Peyer's patch (tissue), 4 donors: ENCODE measurements around the gene TFDP1. TPM values are rescaled to one million over a fixed set of nuclear protein-coding genes. Genes with fewer than 3 reads are reported as not detected.
"Not testable (repeated sequence)": the region's sequence is repeated elsewhere in the genome, so short reads cannot be mapped to it uniquely, and the experiment has no call there.

Experiments
- DNase-seq, 3 donors: peaks; one replicate each; pipeline ENCODE4 v3.0.0-alpha.2; 2017 to 2019
- H3K27ac ChIP-seq, 4 donors: fragments of 200-600 bp; sonication (generic); one replicate each; pipeline ENCODE4 v1.5.1; 2016 to 2019
- H3K27me3 ChIP-seq, 2 donors: fragments of 200-600 bp; sonication (generic); one replicate each; pipeline ENCODE4 v1.5.1; 2019
- H3K36me3 ChIP-seq, 3 donors: fragments of 200-600 bp; sonication (generic); one replicate each; pipeline ENCODE4 v1.5.1; 2016 to 2019
- H3K4me1 ChIP-seq, 4 donors: fragments of 200-600 bp; sonication (generic); one replicate each; pipeline ENCODE4 v1.5.1; 2016 to 2019
- H3K4me3 ChIP-seq, 4 donors: fragments of 200-600 bp; sonication (generic); 1 replicate in 3 of 4; 2 replicates in 1 of 4; pipeline ENCODE4 v1.5.1; 2016 to 2019; ENCODE audit warnings: mild to moderate bottlenecking in 1 of 4
- H3K9me3 ChIP-seq, 4 donors: fragments of 200-600 bp; sonication (generic); one replicate each; pipeline ENCODE4 v1.5.1; 2016 to 2019; ENCODE audit warnings: mild to moderate bottlenecking in 1 of 4
- POLR2A ChIP-seq, 2 donors: fragments of 450-650 bp; IDR thresholded peaks; one replicate each; pipeline ENCODE4 v1.5.1; 2017; ENCODE audit warnings: antibody characterized with exemption in 2 of 2, mild to moderate bottlenecking in 2 of 2, moderate library complexity in 2 of 2
- total RNA-seq, 4 donors: library from RNA; depleted of rRNA; stranded (reverse); fragments of >200 nt; gene quantifications; one replicate each; pipeline ENCODE4 v1.1.0, GENCODE V29; 2016
- TF ChIP-seq, protein P1 (sequence below), 6 experiments: fragments of 450-650 bp in 4 of 6; fragments of 200-600 bp in 2 of 6; sonication (generic) in 1 of 6; IDR thresholded peaks; one replicate each; pipeline ENCODE4 v1.5.1; 2017 to 2019; ENCODE audit warnings: antibody characterized with exemption in 6 of 6, mild to moderate bottlenecking in 3 of 6, moderate library complexity in 1 of 6

Gene TFDP1
- total RNA-seq, 4 donors from 2014 or later: 37.0 to 75.1 (median 48.0) TPM

DNA sequence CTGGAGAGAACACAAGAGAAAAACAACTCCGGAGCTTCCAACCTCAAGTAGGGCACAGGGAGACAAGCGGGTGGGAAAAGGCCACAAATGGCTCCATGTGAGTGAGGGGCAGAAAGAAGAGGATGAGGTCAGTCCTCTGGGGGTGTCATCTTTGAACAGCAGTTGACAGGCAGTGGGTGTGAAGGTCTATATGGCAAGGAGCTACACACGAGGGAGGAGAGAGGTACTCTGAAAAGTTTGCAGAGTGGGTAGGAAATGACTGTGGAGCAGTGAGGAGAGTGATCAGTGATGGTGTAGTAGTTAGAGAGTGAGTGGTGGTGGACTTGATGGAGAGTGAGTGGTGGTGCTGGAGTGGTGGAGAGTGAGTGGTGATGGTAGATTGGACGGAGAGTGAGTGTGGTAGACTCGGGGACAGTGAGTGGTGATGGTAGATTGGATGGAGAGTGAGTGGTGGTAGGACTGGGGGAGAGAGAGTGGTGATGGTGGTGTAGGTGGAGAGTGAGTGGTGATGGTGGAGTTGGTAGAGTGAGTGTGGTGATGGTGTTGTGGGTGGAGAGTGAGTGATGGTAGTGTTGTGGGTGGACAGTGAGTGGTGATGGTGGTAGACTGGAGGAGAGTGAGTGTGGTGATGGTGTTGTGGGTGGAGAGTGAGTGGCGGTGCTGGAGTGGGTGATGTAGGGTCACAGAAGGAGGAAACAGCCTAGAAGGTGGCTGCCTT lies 4.0 kb downstream of the TFDP1 start:
- Histone ChIP-seq H3K4me1 (peaks cover 0 to 12% (median 2%) of the 10 kb centered on the region in 4 donors), H3K27ac (no peak overlapping the region), H3K36me3 (peaks cover 0 to 19% (median 0%) of the 10 kb centered on the region in 3 donors), H3K4me3 (no peak overlapping the region), H3K27me3 (no peaks in the 10 kb centered on the region), H3K9me3 (no peaks in the 10 kb centered on the region)
- TF ChIP-seq, protein P1, sequence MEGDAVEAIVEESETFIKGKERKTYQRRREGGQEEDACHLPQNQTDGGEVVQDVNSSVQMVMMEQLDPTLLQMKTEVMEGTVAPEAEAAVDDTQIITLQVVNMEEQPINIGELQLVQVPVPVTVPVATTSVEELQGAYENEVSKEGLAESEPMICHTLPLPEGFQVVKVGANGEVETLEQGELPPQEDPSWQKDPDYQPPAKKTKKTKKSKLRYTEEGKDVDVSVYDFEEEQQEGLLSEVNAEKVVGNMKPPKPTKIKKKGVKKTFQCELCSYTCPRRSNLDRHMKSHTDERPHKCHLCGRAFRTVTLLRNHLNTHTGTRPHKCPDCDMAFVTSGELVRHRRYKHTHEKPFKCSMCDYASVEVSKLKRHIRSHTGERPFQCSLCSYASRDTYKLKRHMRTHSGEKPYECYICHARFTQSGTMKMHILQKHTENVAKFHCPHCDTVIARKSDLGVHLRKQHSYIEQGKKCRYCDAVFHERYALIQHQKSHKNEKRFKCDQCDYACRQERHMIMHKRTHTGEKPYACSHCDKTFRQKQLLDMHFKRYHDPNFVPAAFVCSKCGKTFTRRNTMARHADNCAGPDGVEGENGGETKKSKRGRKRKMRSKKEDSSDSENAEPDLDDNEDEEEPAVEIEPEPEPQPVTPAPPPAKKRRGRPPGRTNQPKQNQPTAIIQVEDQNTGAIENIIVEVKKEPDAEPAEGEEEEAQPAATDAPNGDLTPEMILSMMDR (IDR thresholded peaks at IDR 0.05): no peak
- no peak for TF ChIP-seq POLR2A (IDR thresholded peaks at IDR 0.05)
- peak in 1 of 3 donors; percentile 19 for DNase-seq

DNA sequence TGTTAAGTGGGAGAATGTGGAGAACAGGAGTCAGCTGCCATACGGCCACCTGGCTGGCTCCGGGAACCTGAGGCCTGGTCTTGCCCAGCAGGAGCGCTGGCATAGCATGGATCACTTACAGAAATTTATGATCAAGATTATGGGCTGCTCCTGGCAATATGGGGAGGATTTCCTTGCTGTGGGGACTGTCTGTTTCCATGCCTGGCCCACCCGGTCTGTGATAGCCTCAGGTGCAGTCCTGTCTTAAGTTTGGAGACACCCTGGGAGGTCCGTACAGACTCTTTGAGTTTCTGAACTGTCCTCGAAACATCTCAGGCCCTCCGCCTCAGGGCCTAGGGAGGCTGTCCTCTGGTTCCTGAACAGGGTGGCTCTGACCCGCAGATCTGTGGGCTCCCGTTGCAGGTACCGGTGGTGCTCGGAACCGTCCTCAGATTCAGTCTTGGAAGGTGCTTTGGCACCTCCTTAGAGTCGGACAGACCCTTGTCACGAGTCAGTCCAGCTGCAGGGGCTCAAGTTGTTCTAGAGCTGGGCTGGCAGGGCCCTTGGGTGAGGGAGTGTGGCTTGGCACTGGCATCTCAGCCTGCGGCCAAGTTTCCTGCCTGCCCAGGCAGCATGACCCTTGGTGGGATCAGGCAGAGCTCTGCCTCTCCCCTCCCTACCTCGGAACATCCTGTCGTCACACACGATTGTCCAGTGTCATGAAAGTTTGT lies 4.9 kb downstream of the TFDP1 start:
- no peak for TF ChIP-seq POLR2A (IDR thresholded peaks at IDR 0.05)
- TF ChIP-seq, protein P1 (IDR thresholded peaks at IDR 0.05): no peak
- Histone ChIP-seq H3K27ac (no peak overlapping the region), H3K27me3 (no peaks in the 10 kb centered on the region), H3K9me3 (no peaks in the 10 kb centered on the region), H3K4me1 (peaks cover 0 to 12% (median 2%) of the 10 kb centered on the region in 4 donors), H3K4me3 (no peak overlapping the region), H3K36me3 (peaks cover 0 to 19% (median 0%) of the 10 kb centered on the region in 3 donors)
- peak in 1 of 3 donors; percentile 27 for DNase-seq

- Histone ChIP-seq H3K36me3 (peaks cover 0 to 19% (median 0%) of the 10 kb centered on the region in 3 donors), H3K27ac (no peak overlapping the region), H3K4me1 (peaks cover 0 to 12% (median 2%) of the 10 kb centered on the region in 4 donors), H3K27me3 (no peaks in the 10 kb centered on the region), H3K4me3 (no peak overlapping the region), H3K9me3 (no peaks in the 10 kb centered on the region)
- DNase-seq: peak in 1 of 3 donors; percentile 34
- no peak for TF ChIP-seq POLR2A (IDR thresholded peaks at IDR 0.05)
- TF ChIP-seq, protein P1 (IDR thresholded peaks at IDR 0.05): no peak
These were observed 5.4 kb downstream of the TFDP1 start for GRCh38 chr13:113589961-113590339.

GRCh38 chr13:113591750-113592149 lies 7.2 kb downstream of the TFDP1 start:
- TF ChIP-seq, protein P1 (IDR thresholded peaks at IDR 0.05): no peak
- no peak for TF ChIP-seq POLR2A (IDR thresholded peaks at IDR 0.05)
- no peaks in the 10 kb centered on the region for H3K27me3 ChIP-seq
- H3K4me3 ChIP-seq: no peak overlapping the region
- no peaks in the 10 kb centered on the region for H3K9me3 ChIP-seq
- peaks cover 0 to 27% (median 0%) of the 10 kb centered on the region in 3 donors for H3K36me3 ChIP-seq
- peaks cover 0 to 2% (median 0%) of the 10 kb centered on the region in 4 donors for H3K4me1 ChIP-seq
- peak in 1 of 3 donors; percentile 18 for DNase-seq
- no peak overlapping the region for H3K27ac ChIP-seq

DNA sequence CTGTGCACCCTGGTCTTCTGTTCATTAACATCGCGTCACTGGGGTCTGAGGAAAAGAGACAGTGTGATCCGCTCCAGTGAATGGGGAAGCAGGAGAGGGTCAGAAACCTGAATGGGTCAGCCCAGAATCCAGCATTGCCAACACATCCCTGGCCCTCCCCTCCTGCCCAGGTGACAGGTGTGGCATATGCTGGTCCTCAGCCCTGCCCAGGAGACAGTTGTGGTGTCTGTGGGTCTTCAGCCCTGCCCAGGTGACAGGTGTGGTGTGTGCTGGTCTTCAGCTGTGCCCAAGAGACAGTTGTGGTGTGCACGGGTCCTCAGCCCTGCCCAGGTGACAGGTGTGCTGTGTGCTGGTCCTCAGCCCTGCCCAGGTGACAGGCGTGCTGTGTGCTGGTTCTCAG lies 8.0 kb downstream of the TFDP1 start:
- peaks cover 0 to 30% (median 0%) of the 10 kb centered on the region in 3 donors for H3K36me3 ChIP-seq
- TF ChIP-seq POLR2A (IDR thresholded peaks at IDR 0.05): no peak
- TF ChIP-seq, protein P1 (IDR thresholded peaks at IDR 0.05): no peak

GRCh38 chr13:113594066-113594821 lies 9.7 kb downstream of the TFDP1 start:
- not testable (repeated sequence) for H3K27me3 ChIP-seq, H3K27ac ChIP-seq, H3K4me3 ChIP-seq, H3K4me1 ChIP-seq, H3K9me3 ChIP-seq
- peaks cover 0 to 27% (median 0%) of the 10 kb centered on the region in 3 donors for H3K36me3 ChIP-seq
- peak in 2 of 3 donors; percentile 8 to 42 for DNase-seq

More for the DNA sequence above, 8.0 kb downstream of the TFDP1 start:
- DNase-seq: peak in 1 of 3 donors; percentile 31
- H3K4me3 ChIP-seq: no peak overlapping the region
- H3K4me1 ChIP-seq: no peaks in the 10 kb centered on the region
- H3K9me3 ChIP-seq: no peaks in the 10 kb centered on the region
- no peaks in the 10 kb centered on the region for H3K27me3 ChIP-seq
- no peak overlapping the region for H3K27ac ChIP-seq
